ENCODE results near the gene OGN.

Gene OGN

DNA sequence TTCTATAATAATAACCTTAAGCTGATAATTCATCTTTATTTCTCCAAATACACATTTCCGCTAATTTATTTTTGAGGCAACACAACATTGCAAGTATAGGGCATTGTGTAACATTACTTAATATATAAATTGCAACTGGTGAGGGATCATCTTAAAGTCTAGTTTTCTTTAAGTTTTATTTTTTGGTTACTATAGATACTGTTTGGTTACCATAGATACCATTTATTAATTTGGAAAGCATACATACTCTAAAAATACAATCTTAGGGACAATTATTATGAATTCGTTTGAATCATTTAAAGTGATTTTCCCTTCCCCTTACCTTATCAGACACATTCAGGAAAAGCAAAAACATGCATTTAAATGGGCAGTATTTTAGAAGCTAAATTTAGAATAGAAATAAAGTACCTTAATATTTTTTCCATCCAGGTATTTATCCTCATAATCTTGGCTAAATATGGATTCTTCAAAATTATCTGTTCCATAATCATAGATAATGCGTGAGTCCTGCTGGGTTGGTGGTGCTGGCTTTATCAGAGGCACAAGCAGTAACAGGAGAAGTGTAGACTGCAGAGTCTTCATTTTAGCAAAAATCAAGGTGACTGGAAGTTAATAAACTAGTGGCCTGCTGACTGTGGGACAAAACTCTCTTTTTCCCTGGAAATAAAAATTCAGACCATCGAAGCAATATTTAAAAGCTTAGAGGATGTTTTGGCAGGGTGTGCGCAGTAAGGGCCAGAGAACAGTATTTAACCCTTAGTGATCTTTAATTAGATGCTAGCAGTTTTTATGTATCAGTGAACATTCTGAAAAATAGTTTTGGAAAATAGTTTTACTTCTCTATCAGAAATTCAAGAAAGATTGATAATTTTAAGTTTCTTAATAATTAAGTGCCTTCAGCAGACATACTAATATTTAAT, 1.3 kb downstream of the OGN start:
- no peak for DNase-seq

DNA sequence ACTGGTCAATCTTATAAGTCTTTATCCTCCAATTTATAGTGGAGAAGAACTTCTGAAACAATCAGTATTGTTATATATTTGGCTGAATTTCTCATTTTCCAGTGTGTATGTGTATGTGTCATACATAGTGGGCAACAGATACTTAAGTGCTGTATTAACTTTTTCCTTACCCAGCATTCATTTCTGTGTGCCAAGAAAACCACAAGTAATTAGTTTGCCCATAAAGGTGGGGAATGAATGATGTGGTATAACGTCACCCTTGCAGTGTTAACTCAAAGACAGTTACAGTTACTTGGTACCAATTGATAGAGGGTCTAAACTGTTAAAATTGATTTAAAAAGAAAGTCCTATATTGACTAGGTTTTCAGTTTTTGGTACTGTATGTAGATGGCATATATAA, 2.0 kb downstream of the OGN start:
- no peak for DNase-seq

- no peak for DNase-seq
Measured at GRCh38 chr9:92397853-92398252, 6.5 kb downstream of the OGN start.

DNA sequence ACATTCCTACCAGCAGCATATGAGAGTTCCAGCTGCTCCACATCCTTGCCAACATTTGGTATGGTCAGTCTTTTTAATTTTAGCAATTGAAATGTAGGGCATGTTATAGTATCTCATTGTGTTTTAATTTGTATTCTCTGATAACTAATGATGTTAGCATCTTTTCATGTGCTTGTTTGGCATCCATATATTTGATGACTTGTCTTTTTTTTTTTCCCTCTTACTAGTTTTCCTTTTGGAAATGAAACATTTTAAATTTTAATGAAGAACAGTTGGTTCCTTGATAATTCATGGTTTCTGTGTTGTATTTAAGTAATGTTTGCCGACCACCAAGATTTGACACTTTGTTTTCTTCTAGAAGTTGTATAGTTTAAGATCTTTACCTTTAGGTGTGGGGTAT, 8.8 kb downstream of the OGN start:
- no peak for DNase-seq

- no peak for DNase-seq
Measured at GRCh38 chr9:92393686-92394085, 10.7 kb downstream of the OGN start.

DNA sequence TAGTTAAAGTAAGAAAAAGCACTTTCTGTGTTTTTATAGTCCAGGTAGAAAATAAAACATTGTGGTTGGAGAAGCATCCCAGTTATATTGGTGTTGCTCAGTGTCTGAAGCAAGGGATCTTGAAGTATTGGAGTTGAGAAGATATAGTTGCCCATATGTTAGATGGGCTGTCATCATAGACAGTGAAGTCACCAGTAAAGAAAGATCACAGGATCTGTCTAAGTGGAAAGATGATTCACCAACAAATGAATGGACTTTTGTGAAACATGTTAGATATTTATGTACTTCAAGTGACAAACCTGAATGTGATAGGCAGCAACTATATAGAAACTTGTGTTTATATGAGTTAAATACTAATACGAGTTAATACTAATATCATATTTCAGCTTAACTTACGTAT, 11.7 kb downstream of the OGN start:
- DNase-seq: no peak

GRCh38 chr9:92385953-92386352, 18.4 kb downstream of the OGN start:
- no peak for DNase-seq

GRCh38 chr9:92385477-92385876, 18.9 kb downstream of the OGN start:
- DNase-seq: no peak

GRCh38 chr9:92385001-92385400, 19.4 kb downstream of the OGN start:
- DNase-seq: no peak

- no peak for DNase-seq
Measured at GRCh38 chr9:92384375-92384774, 20.0 kb downstream of the OGN start.

DNA sequence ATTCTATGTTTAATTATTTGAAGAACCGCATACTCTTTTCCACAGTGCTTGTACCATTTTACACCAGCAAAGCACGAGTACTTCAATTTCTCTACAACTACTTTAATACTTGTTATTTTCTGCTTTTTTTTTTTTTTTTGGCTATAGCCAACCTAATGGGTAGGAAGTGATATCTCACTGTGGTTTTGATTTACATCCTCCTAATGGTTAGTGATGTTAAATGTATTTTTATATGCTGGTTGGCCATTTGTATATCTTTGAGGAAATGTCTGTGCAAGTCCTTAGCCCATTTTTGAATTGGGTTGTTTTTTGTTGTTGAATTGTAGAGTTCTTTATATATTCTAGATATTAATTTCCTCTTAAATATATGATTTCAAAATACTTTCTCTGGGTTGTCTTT, 22.6 kb downstream of the OGN start:
- no peak for DNase-seq

DNA sequence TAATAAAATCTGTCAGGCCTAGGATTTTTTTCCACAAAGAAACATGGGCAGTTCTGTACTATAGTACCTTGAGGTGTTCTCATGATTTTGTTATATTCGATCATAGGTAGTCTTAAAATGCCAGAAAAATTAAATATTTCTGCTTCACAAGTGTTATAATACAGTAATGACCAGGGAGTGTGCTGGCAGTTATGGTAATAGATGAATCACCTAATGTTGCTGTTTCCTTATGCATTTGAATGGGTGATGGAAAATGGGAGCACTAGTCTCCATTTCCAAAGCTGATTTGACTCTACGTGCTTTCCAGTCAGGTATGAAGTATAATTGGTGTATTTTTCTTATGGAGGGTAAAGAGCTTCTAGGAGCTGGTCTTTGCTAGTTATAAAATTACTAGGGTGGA, 23.8 kb downstream of the OGN start:
- DNase-seq: no peak

GRCh38 chr9:92378865-92379560, 25.4 kb downstream of the OGN start:
- no peak for DNase-seq

DNA sequence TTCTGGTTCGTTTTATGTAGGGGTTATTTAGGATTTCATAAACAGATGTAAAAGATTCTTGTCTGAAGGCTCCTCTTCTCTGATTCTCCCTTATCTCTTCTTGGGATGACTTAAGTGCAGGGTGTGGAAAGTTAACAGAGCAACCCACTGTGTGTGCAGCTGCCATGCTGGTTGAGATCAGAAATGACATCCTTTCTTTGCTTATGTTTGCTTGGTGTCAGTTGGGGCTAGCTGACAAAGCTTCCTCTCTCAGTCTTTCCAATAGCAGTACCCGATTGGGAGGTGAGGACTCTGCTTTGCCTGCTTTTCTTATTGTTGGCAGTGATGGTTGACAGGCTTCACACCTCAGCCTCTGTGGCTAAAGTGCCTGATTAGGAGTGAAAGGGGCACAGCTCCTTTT, 26.5 kb downstream of the OGN start:
- no peak for DNase-seq

DNA sequence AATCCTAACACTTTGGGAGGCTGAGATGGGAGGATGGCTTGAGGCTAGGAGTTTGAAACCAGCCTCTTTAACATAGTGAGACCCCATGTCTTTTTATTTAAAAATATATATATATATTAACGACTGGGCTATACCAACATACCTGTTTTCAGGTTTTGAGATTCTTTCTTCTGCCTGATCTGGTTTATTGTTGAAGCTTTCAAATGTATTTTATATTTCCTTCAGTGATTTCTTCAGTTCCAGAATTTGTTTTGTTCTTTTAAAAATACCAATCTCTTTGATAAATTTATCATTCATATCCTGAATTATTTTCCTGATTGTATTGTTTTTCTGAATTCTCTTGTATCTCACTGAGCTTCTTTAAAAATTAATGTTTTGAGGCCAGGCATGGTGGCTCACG, 31.2 kb downstream of the OGN start:
- no peak for DNase-seq

GRCh38 chr9:92369075-92369474, 35.3 kb downstream of the OGN start:
- DNase-seq: no peak

- DNase-seq: no peak
Measured at GRCh38 chr9:92360083-92360482, 44.3 kb downstream of the OGN start.

DNA sequence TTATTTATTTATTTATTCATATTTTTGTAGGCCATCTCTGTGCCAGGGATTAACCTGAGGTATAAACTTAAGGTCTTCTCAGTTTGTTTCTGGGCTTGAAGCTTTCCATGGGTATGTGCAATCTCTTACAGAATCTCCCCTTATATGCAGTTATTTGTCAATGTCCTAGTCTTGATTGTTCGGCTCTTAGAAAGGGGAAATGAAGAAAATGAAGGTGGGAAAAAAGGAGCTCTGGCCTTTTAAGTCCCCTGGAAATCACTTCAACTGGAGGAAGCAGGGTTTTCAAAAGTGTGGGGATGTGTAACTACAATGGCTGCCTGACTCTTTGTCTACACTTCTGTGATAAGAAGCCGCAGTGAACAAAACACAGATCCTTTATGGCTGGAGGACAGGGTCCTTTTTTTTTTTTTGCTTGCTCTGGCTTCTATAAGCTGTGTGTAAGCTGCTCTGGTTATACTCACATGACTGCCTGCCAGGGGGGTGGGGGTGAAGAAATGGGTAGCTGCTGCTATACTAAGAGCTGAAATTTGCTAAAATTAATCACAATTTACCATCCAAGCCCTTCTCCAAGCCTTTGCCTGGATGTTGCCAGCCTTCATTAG, 44.9 kb downstream of the OGN start:
- no peak for DNase-seq

DNA sequence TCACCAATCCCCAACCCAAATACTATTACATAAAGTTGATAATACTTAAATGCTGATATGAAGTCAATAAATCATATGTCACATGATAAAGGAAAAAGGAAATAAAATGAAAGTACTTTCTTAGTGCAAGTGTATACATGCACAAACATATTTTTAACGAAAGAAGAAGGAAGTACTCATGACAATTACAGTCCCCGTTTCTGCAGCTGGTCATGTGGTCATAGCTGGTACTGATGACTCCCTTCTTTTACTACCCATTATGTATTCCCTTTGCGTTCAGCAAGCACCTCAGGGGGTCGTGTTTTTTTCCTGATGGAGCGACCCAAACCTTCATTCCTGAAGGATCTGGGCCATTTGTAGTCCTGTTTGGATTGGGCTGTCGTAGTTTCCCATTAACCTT, 51.3 kb downstream of the OGN start:
- no peak for DNase-seq

DNA sequence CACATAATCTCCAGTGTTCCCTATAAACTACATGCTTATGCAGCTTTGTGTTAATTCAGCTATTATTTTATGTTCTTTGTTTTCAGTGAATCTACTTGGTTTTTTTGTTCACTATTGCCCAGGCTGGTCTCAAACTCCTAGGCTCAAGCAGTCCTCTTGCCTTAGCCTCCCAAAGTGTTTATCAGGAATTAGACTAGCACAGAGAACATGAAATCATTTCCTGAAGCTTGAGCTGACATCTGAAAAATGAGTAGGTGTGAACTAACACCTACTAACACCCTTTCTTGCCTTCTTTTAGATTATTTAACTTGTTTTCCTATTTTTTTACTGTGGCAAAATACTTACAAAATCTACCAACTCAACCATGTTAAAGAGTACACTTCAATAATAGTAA, 53.6 kb downstream of the OGN start:
- DNase-seq: no peak

DNA sequence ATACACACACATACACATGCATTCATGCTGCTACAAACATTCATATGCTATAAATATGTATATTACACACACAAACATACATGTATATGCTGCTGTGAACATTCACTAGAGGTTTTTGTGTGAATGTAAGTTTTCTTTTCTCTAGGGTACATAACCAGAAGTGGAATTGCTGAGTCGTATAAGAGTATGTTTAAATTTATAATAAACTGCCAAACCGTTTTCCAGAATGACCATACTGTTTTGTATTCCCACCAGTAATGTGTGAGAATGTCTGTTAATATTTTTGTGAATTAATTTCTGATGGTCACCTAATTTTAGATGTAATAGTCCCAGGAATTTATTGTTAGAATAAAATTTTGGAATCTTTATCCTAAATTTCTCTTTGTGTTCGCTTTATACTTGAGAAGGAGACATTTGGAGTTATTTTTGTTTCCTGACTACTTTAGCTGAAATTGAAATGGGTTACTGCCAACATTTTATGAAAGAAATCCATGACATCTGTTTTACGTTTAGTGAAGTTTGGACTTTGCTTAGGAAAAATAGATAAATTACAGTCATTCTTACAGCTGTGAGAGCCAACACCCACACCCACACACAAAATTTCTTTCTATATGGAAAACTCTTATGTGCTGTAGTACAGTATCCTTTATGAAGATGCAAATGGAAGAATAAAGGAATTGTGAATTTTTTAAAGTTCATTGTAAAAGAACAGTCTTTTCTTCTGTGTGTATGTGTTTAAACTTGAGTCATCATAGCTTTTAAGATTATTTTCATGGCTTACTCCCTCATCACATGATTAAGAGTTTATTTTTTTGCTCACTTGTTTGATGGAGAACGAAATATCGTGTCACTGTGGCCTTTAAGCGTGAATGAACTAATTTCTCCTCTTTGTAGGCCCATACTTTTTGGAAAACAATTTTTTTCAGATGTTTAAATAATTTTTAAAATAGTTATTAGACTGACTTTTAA, 54.3 kb downstream of the OGN start:
- DNase-seq: no peak

GRCh38 chr9:92345582-92345981, 58.8 kb downstream of the OGN start:
- DNase-seq: no peak

Measured in activated CD4-positive, alpha-beta T cell treated with anti-CD3 and anti-CD28 coated beads, Interleukin-2, Interleukin-6, amounts not matched to agents 100 ng/mL and 50 ng/mL, durations not matched to agents 16 hours and 8 hours (primary cell).